GM12878 (cell line): ENCODE measurements around the gene TECTA.

Experiments
- RAD21 ChIP-seq: IDR thresholded peaks from 2 replicates; pipeline ENCODE4 v1.6.1; 2011; ENCODE audit warnings: mild to moderate bottlenecking, low read depth, low read length, moderate library complexity; ENCODE audit not compliant: insufficient read depth
- ZBED1 ChIP-seq: IDR thresholded peaks from 2 replicates; pipeline ENCODE4 v1.6.1; 2016; ENCODE audit warnings: borderline replicate concordance

GRCh38 chr11:121240650-121241303 lies 139.7 kb downstream of the TECTA start:
- TF ChIP-seq ZBED1 (no peak), RAD21 (no peak)
